ENCODE data around the gene TMEM129.

GRCh38 chr4:1763070-1763549, 42.0 kb upstream of the TMEM129 start:
- TF ChIP-seq PPARA (CRISPR knock-in tag; IDR thresholded peaks at IDR 0.05; ENCODE audit: borderline replicate concordance) (no peak), ZNF8 (CRISPR knock-in tag; IDR thresholded peaks at IDR 0.05) (no peak), PATZ1 (CRISPR knock-in tag; IDR thresholded peaks at IDR 0.05; ENCODE audit: borderline replicate concordance) (no peak), ARNTL (CRISPR knock-in tag; IDR thresholded peaks at IDR 0.05; ENCODE audit: borderline replicate concordance, low read depth) (no peak), BACH2 (CRISPR knock-in tag; IDR thresholded peaks at IDR 0.05; ENCODE audit: borderline replicate concordance) (no peak), RARB (CRISPR knock-in tag; IDR thresholded peaks at IDR 0.05) (no peak), ZFP30 (CRISPR knock-in tag; IDR thresholded peaks at IDR 0.05) (no peak), GLIS3 (CRISPR knock-in tag; IDR thresholded peaks at IDR 0.05) (no peak), OSR1 (CRISPR knock-in tag; IDR thresholded peaks at IDR 0.05) (no peak), TOX (CRISPR knock-in tag; IDR thresholded peaks at IDR 0.05; ENCODE audit: borderline replicate concordance) (no peak)
- TF ChIP-seq, protein P1, sequence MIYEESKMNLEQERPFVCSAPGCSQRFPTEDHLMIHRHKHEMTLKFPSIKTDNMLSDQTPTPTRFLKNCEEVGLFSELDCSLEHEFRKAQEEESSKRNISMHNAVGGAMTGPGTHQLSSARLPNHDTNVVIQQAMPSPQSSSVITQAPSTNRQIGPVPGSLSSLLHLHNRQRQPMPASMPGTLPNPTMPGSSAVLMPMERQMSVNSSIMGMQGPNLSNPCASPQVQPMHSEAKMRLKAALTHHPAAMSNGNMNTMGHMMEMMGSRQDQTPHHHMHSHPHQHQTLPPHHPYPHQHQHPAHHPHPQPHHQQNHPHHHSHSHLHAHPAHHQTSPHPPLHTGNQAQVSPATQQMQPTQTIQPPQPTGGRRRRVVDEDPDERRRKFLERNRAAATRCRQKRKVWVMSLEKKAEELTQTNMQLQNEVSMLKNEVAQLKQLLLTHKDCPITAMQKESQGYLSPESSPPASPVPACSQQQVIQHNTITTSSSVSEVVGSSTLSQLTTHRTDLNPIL (CRISPR knock-in tag; IDR thresholded peaks at IDR 0.05; ENCODE audit: low read depth) = no peak

Measured in SK-N-SH treated with all-trans-retinoic acid at 6 μM for 48 hours (cell line).